Measurements from ENCODE around the gene RHEB. TPM values are rescaled to one million over a fixed set of nuclear protein-coding genes. Genes with fewer than 3 reads are reported as not detected.

The RHEB gene, protein sequence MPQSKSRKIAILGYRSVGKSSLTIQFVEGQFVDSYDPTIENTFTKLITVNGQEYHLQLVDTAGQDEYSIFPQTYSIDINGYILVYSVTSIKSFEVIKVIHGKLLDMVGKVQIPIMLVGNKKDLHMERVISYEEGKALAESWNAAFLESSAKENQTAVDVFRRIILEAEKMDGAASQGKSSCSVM
- total RNA-seq = 10 to 100 TPM; 62.0 to 64.6 TPM

GRCh38 chr7:151519765-151520418 lies at the start of gene RHEB:
TSS of gene RHEB (minus strand) at chr7:151519895. CDS start at chr7:151519511, 384 bp downstream.
- peaks cover 35% of the 10 kb centered on the region for H3K4me1 Mint-ChIP-seq (ENCODE audit: low read depth)
- peak within 1 kb of the TSS; percentile 96 for H3K27ac Mint-ChIP-seq
- no peaks in the 10 kb centered on the region for H3K27me3 Mint-ChIP-seq
- peaks cover 7% of the 10 kb centered on the region for H3K36me3 Mint-ChIP-seq
- DNase-seq = peak; percentile 99
- intact Hi-C loops (cut with micrococcal nuclease) = loop anchor here (1.0 to 5.0 kb wide), 6 partner anchors 48 to 356 kb away; partner anchors contain the start of gene ABCF2
- POLR2A ChIA-PET = interaction anchor here (0.6 to 3.7 kb wide), 4 partner anchors 19 to 506 kb away, joined by 4 to 25 read pairs (median 4); partner anchors contain the start of gene PRKAG2
- H3K4me3 Mint-ChIP-seq = peak within 1 kb of the TSS; percentile 92
- no peaks in the 10 kb centered on the region for H3K9me3 Mint-ChIP-seq
- CTCF ChIA-PET = interaction anchor here (1.0 to 1.7 kb wide), 6 partner anchors 112 to 264 kb away, joined by 3 to 9 read pairs (median 4); no protein-coding TSS in a partner anchor

DNA sequence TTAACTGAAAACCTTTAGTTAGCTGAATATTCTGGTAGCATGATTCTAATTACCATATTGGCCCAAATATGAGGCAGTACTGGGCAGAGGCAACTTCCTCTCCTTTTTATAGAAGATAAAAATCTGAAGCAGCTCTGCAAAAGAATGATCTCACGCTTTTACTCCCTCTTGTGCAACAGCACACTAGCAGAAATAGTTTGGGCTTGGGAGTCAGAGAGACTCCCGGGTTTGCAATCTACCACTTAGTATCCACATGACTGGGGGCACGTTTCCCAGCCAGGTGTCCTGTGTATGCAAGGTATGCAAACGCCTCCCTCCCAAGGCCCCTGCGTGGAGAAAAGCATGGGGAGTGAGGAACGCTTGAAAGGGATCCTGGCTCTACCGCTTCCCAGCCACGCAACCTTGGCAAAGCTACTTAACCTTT lies 47.2 kb upstream of the RHEB start:
- H3K4me1 Mint-ChIP-seq (ENCODE audit: low read depth) = no peaks in the 10 kb centered on the region
- intact Hi-C loops (cut with micrococcal nuclease) = no loop called here

DNA sequence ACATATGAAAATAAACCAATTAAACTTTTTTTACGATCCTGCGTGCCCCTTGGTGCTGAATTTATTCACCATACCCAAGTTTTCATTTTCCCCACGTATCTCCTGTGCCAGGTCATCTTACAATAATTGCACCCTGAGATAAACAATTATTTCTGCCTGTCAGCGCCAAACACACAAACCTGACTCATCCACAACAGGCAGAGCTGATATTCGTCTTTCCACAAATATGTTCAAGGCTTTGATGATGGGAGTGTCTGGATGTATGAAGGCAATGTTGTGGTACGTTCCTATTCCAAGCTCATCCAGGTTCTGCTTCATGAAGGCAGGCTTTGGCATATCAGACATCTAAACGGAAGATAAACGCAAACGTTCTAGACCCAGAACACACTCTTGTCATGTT lies 45.8 kb upstream of the RHEB start:
- Mint-ChIP-seq H3K36me3 (peaks cover 10% of the 10 kb centered on the region), H3K27me3 (no peaks in the 10 kb centered on the region), H3K4me1 (ENCODE audit: low read depth) (peaks cover 3% of the 10 kb centered on the region), H3K9me3 (no peaks in the 10 kb centered on the region), H3K27ac (no peak overlapping the region), H3K4me3 (no peak overlapping the region)
- DNase-seq = no peak
- intact Hi-C loops (cut with micrococcal nuclease) = no loop called here
- CTCF ChIA-PET = no interaction called here
- POLR2A ChIA-PET = no interaction called here

More for the DNA sequence above, 47.2 kb upstream of the RHEB start:
- Mint-ChIP-seq H3K4me3 (no peak overlapping the region), H3K27me3 (no peaks in the 10 kb centered on the region), H3K27ac (no peak overlapping the region), H3K9me3 (no peaks in the 10 kb centered on the region), H3K36me3 (peaks cover 8% of the 10 kb centered on the region)
- POLR2A ChIA-PET = no interaction called here
- DNase-seq = no peak
- CTCF ChIA-PET = interaction anchor here (1.4 kb wide), 1 partner anchor 194 kb away, joined by 3 read pairs; no protein-coding TSS in a partner anchor

DNA sequence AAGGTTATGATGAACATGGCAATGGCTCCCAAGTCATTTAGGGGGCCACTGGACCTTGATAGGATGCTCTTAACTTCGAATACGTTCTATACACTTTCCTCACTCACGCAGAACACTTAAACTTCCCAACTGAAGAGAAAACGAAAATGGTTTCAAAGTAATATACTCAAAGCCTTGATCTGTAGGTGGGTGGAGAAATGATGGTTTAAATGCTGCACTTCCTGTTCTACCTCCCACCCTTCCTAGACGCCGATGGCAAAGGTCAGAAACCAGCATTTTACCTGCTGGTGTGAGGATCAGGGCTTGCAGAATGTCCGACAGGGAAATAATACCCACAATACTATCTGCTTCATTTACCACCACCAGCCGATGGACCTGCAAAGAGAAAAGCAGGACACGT lies 40.5 kb upstream of the RHEB start:
- no peaks in the 10 kb centered on the region for H3K9me3 Mint-ChIP-seq
- no peak overlapping the region for H3K4me3 Mint-ChIP-seq
- CTCF ChIA-PET = no interaction called here
- peaks cover 23% of the 10 kb centered on the region for H3K36me3 Mint-ChIP-seq
- DNase-seq = no peak
- peak overlapping the region; percentile 69 for H3K27ac Mint-ChIP-seq
- peaks cover 16% of the 10 kb centered on the region for H3K4me1 Mint-ChIP-seq (ENCODE audit: low read depth)
- intact Hi-C loops (cut with micrococcal nuclease) = no loop called here
- H3K27me3 Mint-ChIP-seq = no peaks in the 10 kb centered on the region
- POLR2A ChIA-PET = no interaction called here

- no peak overlapping the region for H3K4me3 Mint-ChIP-seq
- peaks cover 16% of the 10 kb centered on the region for H3K4me1 Mint-ChIP-seq (ENCODE audit: low read depth)
- peak overlapping the region; percentile 69 for H3K27ac Mint-ChIP-seq
- ChIA-PET CTCF (no interaction called here), POLR2A (no interaction called here)
- no peaks in the 10 kb centered on the region for H3K27me3 Mint-ChIP-seq
- DNase-seq = no peak
- H3K36me3 Mint-ChIP-seq = peaks cover 23% of the 10 kb centered on the region
- intact Hi-C loops (cut with micrococcal nuclease) = no loop called here
- no peaks in the 10 kb centered on the region for H3K9me3 Mint-ChIP-seq
Observed at GRCh38 chr7:151559557-151560183, 40.0 kb upstream of the RHEB start.

DNA sequence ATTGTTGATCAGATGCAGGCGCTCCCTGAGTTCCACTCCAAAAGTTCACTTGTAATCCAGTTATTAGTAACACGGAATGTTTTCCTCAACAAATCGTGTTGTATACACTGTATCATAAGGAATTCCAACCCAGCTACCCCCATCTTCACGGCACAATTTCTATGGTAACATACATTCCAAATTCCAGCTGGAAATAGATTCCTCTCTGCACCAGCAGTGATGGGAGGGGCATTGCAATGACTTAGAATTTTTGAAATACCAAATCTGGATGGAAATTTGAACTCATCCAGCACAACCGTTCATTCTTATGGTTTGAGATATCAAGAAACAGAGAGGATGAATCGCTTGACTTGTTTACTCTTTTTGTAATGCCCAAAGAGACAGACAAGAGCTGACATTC lies 38.9 kb upstream of the RHEB start:
- no peaks in the 10 kb centered on the region for H3K9me3 Mint-ChIP-seq
- intact Hi-C loops (cut with micrococcal nuclease) = no loop called here
- H3K4me1 Mint-ChIP-seq (ENCODE audit: low read depth) = peaks cover 16% of the 10 kb centered on the region
- POLR2A ChIA-PET = no interaction called here
- no peak for DNase-seq
- H3K27me3 Mint-ChIP-seq = no peaks in the 10 kb centered on the region
- CTCF ChIA-PET = interaction anchor here (2.3 kb wide), 1 partner anchor 201 kb away, joined by 6 read pairs; no protein-coding TSS in a partner anchor
- H3K36me3 Mint-ChIP-seq = peaks cover 23% of the 10 kb centered on the region
- no peak overlapping the region for H3K27ac Mint-ChIP-seq
- H3K4me3 Mint-ChIP-seq = no peak overlapping the region

GRCh38 chr7:151556592-151556991 lies 36.9 kb upstream of the RHEB start:
- ChIA-PET CTCF (interaction anchor here (2.3 kb wide), 1 partner anchor 203 kb away, joined by 6 read pairs; no protein-coding TSS in a partner anchor), POLR2A (interaction anchor here (1.0 kb wide), 1 partner anchor 93 kb away, joined by 3 read pairs; no protein-coding TSS in a partner anchor)
- H3K9me3 Mint-ChIP-seq = no peaks in the 10 kb centered on the region
- peaks cover 17% of the 10 kb centered on the region for H3K36me3 Mint-ChIP-seq
- intact Hi-C loops (cut with micrococcal nuclease) = no loop called here
- H3K27me3 Mint-ChIP-seq = no peaks in the 10 kb centered on the region
- no peak overlapping the region for H3K27ac Mint-ChIP-seq
- DNase-seq = no peak
- peaks cover 16% of the 10 kb centered on the region for H3K4me1 Mint-ChIP-seq (ENCODE audit: low read depth)
- H3K4me3 Mint-ChIP-seq = no peak overlapping the region

DNA sequence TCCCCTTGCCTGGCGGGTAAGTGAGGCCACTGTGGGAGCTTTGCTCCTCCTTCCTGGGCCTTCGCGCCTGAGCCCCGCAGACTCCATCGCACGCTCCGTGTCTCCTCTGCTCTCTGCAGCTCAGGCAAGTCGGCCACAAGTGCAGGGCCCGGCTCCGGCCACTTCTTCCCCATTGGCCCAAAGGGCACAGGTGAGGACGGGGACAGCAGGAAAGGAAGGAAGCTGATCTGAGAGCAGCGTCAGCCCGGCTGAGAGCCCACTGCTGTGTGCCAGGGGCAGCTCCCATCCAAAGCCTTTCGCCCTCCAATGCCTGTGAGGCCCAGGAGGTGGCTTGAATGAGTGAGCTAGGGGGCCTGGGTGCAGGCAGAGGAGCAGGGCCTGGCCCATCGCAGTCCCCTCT lies 33.7 kb upstream of the RHEB start:
- Mint-ChIP-seq H3K36me3 (peaks cover 6% of the 10 kb centered on the region), H3K27me3 (no peaks in the 10 kb centered on the region), H3K27ac (no peak overlapping the region), H3K9me3 (no peaks in the 10 kb centered on the region), H3K4me1 (ENCODE audit: low read depth) (peaks cover 3% of the 10 kb centered on the region), H3K4me3 (no peak overlapping the region)
- no peak for DNase-seq
- CTCF ChIA-PET = interaction anchor here (0.6 to 1.5 kb wide), 2 partner anchors 27 to 206 kb away, joined by 3 to 6 read pairs; no protein-coding TSS in a partner anchor
- POLR2A ChIA-PET = no interaction called here
- intact Hi-C loops (cut with micrococcal nuclease) = no loop called here

DNA sequence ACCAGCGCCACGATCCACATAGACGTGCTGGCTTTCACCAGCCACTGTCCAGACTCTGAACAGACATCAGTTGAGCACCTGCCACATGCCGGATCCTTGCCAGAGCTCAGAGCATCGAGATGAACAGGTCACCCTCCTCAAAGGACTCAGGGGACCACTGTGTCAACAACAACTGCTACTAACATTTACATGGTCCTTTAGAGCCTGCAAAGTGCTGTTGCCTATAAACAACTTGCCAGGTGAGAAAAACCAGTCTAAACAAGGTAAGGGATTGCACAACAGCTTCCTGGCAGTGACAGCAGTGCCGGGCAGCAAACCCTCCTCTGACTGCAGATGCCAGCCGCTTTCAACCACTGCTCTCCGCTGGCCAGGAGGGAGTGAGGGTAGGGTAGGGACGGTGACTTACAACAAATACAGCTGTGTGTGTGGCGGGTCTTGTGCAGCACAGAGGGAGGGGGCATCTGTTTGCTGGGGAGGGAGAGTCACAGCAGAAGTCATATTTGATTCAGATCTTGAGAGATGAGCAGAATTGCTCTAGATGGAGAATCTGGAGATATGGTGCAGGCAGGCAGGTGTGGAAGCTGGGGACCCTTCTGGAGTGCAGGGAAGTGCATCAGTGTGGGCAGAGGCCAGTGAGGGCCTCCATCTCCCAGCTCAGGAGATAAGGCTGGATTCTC lies 32.8 kb upstream of the RHEB start:
- Mint-ChIP-seq H3K4me1 (ENCODE audit: low read depth) (peaks cover 3% of the 10 kb centered on the region), H3K27ac (no peak overlapping the region), H3K36me3 (peaks cover 4% of the 10 kb centered on the region), H3K9me3 (no peaks in the 10 kb centered on the region), H3K4me3 (no peak overlapping the region), H3K27me3 (peaks cover 2% of the 10 kb centered on the region)
- intact Hi-C loops (cut with micrococcal nuclease) = no loop called here
- no peak for DNase-seq
- ChIA-PET CTCF (interaction anchor here (0.6 to 1.5 kb wide), 2 partner anchors 26 to 207 kb away, joined by 3 to 6 read pairs; no protein-coding TSS in a partner anchor), POLR2A (no interaction called here)

- ChIA-PET POLR2A (no interaction called here), CTCF (no interaction called here)
- no peak for DNase-seq
- H3K27ac Mint-ChIP-seq = no peak overlapping the region
- peaks cover 4% of the 10 kb centered on the region for H3K36me3 Mint-ChIP-seq
- no peaks in the 10 kb centered on the region for H3K9me3 Mint-ChIP-seq
- H3K27me3 Mint-ChIP-seq = peaks cover 2% of the 10 kb centered on the region
- intact Hi-C loops (cut with micrococcal nuclease) = no loop called here
- no peak overlapping the region for H3K4me3 Mint-ChIP-seq
- H3K4me1 Mint-ChIP-seq (ENCODE audit: low read depth) = peaks cover 3% of the 10 kb centered on the region
Observed at GRCh38 chr7:151551820-151552219, 32.1 kb upstream of the RHEB start.

DNA sequence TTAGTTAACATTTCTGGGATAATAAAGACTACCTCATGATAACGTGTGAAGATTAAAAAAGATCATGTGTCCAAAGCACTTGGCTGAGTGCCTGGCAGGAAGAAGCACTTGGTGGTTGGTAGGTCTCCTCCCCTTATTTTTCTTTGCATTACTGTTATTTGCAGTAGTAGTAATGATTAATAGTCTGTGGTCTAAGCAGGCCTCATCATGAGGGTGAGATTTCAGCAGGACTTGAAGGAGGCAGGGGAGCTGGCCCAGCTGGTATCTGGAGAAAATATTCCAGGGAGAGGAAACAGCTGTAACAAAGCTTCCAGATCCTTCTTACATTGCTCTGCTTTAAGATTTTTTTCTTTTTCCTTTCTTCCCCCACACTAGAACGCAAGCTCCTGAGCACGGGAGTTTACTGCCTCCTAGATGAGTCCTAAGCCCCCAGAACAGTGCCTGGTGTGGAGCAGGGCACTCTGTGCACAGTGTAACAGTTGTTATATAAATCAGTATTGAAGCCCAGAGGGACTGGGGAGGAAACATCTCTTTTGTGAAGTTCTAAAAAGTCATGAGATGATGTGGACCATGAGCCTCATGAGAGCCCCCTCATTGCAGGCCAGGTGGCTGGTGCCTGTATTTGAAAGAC lies 31.1 kb upstream of the RHEB start:
- H3K36me3 Mint-ChIP-seq = no peaks in the 10 kb centered on the region
- ChIA-PET CTCF (no interaction called here), POLR2A (no interaction called here)
- peaks cover 9% of the 10 kb centered on the region for H3K27me3 Mint-ChIP-seq
- H3K4me1 Mint-ChIP-seq (ENCODE audit: low read depth) = peaks cover 3% of the 10 kb centered on the region
- DNase-seq = no peak
- intact Hi-C loops (cut with micrococcal nuclease) = no loop called here
- H3K9me3 Mint-ChIP-seq = no peaks in the 10 kb centered on the region
- no peak overlapping the region for H3K27ac Mint-ChIP-seq
- no peak overlapping the region for H3K4me3 Mint-ChIP-seq

- ChIA-PET CTCF (no interaction called here), POLR2A (no interaction called here)
- intact Hi-C loops (cut with micrococcal nuclease) = no loop called here
- H3K27ac Mint-ChIP-seq = no peak overlapping the region
- H3K36me3 Mint-ChIP-seq = no peaks in the 10 kb centered on the region
- H3K9me3 Mint-ChIP-seq = no peaks in the 10 kb centered on the region
- peaks cover 9% of the 10 kb centered on the region for H3K27me3 Mint-ChIP-seq
- no peak overlapping the region for H3K4me3 Mint-ChIP-seq
- no peak for DNase-seq
- peaks cover 3% of the 10 kb centered on the region for H3K4me1 Mint-ChIP-seq (ENCODE audit: low read depth)
Observed at GRCh38 chr7:151549644-151550043, 29.9 kb upstream of the RHEB start.

Measured in activated CD4-positive, alpha-beta memory T cell treated with anti-CD3 and anti-CD28 coated beads for 36 hours (primary cell).